ENCODE data around the gene LRRC52.

GRCh38 chr1:165580931-165581871, 37.4 kb downstream of the LRRC52 start:
- TF ChIP-seq CTCF (IDR thresholded peaks at IDR 0.05) (no peak), POLR2A (IDR thresholded peaks at IDR 0.05) (no peak)

All from testis (tissue), 2 donors.